GM12875 (cell line): ENCODE measurements around the gene DRG2.

Experiments used
- H3K4me3 ChIP-seq: one replicate; pipeline ENCODE4 v1.5.1; 2011; ENCODE audit warnings: low read depth, low read length, control low read depth
- TF ChIP-seq, protein P1 (sequence below): IDR thresholded peaks from 2 replicates; pipeline ENCODE4 v1.5.1; 2011; ENCODE audit warnings: low read depth, mild to moderate bottlenecking, control low read depth, inconsistent platforms, low read length, moderate library complexity, borderline replicate concordance; ENCODE audit not compliant: insufficient read depth

Gene DRG2

DNA sequence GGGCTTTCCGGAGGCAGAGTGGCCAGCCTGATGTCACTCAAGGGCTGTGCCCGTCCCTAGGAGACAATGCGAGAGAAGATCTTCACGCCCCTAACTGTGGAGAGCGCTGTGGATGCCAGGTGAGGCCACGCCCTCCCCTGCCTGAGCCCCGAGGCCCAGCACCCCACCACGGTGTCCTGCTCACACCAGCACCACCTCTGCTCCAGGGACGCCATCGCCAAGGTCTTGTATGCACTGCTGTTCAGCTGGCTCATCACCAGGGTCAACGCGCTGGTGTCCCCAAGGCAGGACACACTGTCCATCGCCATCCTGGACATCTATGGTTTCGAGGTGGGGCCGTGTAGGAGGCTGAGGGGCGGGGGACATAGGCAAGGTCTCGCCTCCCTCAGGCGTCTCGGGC is 48.6 kb downstream of the DRG2 start:
- TF ChIP-seq, protein P1, sequence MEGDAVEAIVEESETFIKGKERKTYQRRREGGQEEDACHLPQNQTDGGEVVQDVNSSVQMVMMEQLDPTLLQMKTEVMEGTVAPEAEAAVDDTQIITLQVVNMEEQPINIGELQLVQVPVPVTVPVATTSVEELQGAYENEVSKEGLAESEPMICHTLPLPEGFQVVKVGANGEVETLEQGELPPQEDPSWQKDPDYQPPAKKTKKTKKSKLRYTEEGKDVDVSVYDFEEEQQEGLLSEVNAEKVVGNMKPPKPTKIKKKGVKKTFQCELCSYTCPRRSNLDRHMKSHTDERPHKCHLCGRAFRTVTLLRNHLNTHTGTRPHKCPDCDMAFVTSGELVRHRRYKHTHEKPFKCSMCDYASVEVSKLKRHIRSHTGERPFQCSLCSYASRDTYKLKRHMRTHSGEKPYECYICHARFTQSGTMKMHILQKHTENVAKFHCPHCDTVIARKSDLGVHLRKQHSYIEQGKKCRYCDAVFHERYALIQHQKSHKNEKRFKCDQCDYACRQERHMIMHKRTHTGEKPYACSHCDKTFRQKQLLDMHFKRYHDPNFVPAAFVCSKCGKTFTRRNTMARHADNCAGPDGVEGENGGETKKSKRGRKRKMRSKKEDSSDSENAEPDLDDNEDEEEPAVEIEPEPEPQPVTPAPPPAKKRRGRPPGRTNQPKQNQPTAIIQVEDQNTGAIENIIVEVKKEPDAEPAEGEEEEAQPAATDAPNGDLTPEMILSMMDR = no peak
- H3K4me3 ChIP-seq = no peak overlapping the region

DNA sequence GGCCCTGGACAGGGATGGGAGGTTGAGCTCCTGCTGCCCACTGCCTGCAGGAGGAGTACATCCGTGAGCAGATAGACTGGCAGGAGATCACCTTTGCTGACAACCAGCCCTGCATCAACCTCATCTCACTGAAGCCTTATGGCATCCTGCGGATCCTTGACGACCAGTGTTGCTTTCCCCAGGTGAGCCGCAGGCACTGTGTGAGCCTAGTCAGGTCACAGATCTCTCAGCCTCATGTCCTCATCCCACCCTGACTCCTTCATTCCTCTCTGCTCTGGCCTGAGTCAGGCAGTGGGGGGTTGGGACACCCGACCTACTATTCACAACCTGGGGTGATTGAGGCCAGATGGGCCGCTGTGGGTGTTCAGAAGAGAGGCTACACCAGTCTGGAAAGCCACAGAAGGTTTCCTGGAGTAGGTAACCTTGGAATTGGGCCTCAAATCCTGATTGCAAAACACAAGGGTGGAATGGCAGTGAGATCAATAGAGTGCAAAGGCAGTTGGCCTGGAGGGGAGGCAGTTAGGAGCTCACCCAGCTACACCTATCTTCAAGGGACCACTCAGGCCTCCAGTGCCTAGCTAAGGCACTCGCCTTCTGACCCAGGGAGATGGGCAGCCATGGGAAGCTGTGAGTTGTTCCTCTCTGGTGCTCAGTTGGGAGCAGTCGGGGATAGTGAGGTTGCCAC is 50.5 kb downstream of the DRG2 start:
- H3K4me3 ChIP-seq = no peak overlapping the region
- TF ChIP-seq, protein P1 = no peak

DNA sequence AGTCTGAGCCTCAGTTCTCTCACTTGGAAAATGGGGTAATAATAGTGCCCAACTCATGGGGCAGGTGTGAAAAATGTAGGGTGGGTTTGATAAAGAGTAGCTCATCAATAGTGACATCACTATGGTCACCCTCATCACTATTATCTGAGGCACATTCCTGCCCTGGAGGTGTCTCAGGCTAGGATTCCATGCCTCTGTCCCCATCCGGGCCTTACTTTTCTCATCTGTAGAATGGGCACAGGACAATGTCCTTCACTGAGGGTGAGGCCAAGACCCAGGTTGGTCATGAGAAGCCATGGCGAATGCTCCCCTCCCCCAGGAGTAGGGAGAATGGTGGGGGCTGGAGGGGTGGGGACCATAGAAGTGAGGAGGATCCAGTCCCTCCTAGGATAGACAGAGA is 51.3 kb downstream of the DRG2 start:
- TF ChIP-seq, protein P1 = no peak
- no peak overlapping the region for H3K4me3 ChIP-seq

DNA sequence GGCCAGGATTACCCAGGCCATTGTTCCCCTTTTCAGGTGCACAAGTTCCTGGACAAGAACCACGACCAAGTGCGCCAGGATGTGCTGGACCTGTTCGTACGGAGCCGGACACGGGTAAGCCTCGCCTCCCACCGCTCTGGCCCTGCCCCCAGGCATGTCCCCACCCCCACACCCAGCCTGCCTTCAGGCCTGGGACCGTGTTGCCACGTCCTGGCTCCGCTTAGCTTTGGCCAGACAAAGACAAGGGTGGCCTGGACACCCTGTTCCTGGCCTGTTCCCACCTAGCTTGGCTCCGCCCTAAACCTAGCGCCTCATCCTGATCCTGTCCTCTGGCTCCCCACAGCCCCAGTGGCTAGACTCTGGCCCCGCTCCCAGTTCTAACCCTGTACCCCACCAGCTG is 51.8 kb downstream of the DRG2 start:
- no peak overlapping the region for H3K4me3 ChIP-seq
- TF ChIP-seq, protein P1 = no peak

DNA sequence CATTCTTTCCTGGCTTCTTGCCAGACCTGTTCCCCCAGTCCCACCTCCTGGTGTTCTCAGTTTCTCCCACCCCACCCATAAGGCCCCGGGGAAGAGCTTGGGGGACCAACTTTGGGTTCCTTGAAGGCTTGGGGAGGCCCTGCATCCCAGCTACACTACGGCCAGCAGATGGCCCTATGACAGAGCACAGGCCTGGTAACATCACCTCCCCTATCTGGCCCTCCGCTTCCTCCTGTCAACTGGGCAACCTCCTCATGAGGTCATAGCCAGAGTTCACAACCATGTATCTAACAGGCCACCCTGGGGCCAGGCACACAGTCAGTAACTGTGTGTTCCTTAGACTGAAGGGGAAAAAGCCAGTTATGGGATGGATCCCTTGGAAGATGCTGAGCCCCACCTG is 52.2 kb downstream of the DRG2 start:
- TF ChIP-seq, protein P1 = peak; percentile 22; the same call in 1 of the 2 replicates
- no peak overlapping the region for H3K4me3 ChIP-seq

DNA sequence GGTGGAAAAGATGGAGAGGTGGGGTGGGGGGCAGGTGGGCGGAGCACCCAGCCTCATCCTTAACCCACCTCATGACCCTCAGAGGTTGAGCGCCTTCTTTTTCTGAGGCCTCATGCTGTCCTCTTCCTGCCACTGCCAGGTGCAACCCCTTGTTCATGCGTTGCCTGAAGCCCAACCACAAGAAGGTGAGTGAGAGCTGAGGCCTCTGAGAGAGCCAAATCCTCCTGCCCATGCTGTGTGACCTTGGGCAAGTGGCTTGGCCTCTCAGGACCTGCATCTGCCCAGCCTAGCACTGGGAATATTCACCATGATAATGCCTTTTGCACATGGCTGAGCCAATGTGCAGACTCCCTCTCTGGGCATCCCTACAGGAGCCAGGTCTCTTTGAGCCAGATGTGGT is 52.9 kb downstream of the DRG2 start:
- H3K4me3 ChIP-seq = no peak overlapping the region
- TF ChIP-seq, protein P1 = no peak

DNA sequence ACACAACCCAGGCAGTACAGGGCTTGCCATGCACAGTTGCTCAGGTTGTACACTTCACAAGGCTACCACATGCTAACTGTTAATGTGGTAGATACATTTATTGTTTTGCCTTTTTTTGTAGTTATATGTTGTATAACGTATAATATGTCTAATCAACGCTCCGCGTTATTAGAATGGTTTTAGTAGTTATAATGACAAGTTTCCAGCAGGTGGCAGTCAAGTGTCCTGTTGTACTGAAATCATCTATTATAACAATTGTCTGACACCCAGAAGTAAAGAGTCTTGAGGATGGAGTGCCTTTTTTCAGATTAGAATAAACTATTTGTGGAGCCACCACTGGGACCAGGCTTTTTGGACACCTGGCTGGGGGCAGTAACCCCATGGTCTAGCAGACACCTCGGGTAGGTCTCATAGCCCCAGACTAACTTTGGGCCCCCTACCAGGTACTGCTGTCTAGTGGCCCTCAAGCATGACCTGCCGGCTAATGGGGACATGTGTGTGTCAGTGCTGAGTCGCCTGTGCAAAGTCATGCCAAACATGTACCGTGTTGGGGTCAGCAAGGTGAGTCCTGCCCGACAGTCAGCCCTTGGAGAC is 53.6 kb downstream of the DRG2 start:
- H3K4me3 ChIP-seq = no peak overlapping the region
- TF ChIP-seq, protein P1 = peak; percentile 31; the same call in 1 of the 2 replicates
